Occipital lobe (tissue), 2 donors: ENCODE measurements around the gene TMEM161A. TPM values are rescaled to one million over a fixed set of nuclear protein-coding genes. Genes with fewer than 3 reads are reported as not detected.

Experiments
- DNase-seq: peaks from one replicate; lab custom pipeline; 2025; lab: John Stamatoyannopoulos, UW
- total RNA-seq: library from RNA; depleted of rRNA; stranded (reverse); fragments of >200 nt; gene quantifications from one replicate; pipeline ENCODE4 v1.2.3, GENCODE V29; 2014

TMEM161A gene
- total RNA-seq, 1 donor from 2014 or later = 6.2 TPM

GRCh38 chr19:19098084-19098702, 40.1 kb downstream of the TMEM161A start:
- no peak for DNase-seq

GRCh38 chr19:19096641-19097627, 41.3 kb downstream of the TMEM161A start:
- no peak for DNase-seq

DNA sequence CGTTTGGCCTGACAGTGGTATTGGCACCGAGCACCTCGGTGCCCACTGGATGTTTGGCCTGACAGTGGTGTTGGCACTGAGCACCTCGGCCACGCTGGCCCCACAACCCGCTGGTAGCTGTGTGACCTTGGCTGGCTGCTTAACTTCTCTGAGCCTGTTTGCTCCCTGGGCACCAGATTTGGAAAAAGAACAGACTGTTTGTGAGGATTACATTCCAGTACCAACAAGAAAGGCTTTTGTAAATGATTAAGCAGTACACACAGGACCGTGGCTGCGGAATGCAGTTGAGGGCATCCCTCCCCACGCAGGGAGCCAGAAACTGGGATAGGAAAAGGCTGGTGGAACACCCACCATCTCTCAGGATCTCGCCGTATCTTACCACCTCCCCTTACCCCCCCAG, 42.6 kb downstream of the TMEM161A start:
- DNase-seq = no peak

DNA sequence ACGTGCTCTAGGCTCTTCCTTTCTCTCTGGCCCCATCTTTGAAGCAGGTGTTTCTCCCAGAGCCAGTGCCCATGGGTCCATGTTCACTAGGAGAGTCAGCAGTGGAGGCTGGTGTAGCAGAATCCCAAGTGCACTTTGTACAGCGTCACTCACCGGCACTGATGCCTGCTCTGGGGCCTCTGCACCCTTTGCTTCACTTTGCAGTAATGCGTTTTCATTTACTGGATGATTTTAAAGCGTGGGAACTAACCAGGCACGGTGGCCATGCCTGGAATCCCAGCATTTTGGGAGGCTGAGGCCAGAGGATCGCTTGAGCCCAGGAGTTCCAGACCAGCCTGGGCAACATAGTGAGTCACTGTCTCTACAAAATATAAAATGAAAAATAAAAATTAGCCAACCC, 43.8 kb downstream of the TMEM161A start:
- DNase-seq = no peak

DNA sequence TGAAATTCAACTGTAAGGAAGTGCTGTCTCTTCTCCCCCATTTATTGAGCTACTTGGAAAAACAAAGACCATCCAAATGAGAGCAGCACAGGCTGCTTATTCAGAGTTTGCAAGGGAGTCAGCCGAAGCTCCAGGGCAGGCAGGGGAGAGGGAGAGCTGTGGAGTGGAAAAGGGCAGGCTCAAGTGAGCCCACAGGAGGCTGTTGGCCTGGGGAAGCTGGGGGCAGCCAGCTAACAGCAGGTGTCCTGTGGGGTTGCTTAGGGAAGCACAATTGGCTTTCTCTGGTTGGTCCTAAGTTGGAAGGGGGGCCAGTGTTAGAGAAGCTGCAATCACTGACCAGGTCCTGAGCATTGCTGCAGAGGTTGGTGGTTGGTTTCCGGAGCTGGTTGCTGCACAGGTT, 50.6 kb downstream of the TMEM161A start:
- no peak for DNase-seq

- no peak for DNase-seq
These were observed 54.7 kb downstream of the TMEM161A start for GRCh38 chr19:19083413-19084178.

- DNase-seq = no peak
These were observed 56.6 kb downstream of the TMEM161A start for GRCh38 chr19:19081642-19082151.

DNA sequence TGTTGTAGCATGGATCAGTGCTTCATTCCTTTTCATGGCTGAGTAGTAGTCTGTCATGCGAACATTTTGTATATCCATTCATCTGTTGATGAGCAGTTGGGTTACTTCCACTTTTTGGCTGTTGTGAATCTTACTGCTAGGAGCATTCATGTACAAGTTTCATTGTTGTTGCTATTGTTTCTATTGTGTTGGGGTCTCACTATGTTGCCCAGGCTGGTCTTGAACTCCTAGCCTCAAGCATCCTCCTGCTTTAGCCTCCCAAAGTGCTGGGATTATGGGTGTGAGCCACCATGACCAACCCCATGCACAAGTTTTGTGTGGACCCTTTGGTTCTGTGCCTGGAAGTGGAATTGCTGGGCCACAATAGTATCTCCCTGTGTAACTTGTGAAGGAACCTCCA, 58.7 kb downstream of the TMEM161A start:
- no peak for DNase-seq

DNA sequence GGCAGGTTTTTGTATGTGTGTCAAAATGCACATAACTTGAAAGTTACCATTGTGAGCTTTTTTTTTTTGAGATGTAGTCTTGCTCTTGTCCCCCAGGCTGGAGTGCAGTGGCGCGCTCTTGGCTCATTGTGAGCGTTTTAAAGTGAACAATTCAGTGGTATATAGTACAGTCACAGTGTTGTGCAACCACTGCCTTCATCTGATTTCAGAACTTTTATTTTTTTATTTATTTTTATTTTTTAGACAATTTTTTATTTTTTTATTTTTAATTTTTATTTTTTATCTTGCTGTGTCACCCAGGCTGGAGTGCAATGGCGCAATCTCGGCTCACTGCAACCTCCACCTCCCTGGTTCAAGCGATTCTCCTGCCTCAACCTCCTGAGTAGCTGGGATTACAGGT, 59.5 kb downstream of the TMEM161A start:
- DNase-seq = no peak

GRCh38 chr19:19077103-19077502, 61.2 kb downstream of the TMEM161A start:
- DNase-seq = no peak

GRCh38 chr19:19076476-19076875, 61.8 kb downstream of the TMEM161A start:
- no peak for DNase-seq

GRCh38 chr19:19075126-19075525, 63.2 kb downstream of the TMEM161A start:
- DNase-seq = no peak

DNA sequence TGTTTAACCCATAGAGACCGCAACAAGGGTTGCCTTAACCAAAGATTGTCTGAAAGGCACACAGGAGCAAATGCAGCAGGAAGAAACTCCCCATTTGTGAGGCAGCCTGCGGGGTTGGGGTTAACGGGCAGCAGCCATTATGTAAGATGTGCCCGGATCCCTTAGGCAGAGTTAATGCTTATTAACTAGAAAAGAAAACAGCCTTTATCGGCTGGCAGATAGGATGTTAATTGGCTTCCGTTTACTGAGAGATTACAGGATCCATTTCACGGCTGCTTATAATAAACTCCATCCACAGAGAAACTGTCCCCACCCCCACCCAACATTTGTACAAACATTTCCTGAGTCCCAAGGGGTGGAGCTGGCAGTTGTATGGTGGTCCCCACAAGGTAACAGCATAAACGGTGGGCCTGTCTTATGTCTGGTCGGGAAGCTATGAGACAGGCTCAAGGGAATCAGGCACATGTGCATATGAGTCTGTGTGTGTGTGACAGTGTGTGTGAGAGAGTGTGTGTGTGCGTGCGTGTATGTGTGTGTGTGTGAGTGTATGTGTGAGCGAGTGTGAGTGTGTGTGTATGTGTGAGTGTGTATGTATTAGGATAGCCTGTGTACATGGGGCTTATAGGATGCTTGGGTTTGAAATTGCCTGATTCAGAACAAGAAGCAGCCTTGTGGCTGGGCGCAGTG, 63.9 kb downstream of the TMEM161A start:
- no peak for DNase-seq

GRCh38 chr19:19071897-19072296, 66.4 kb downstream of the TMEM161A start:
- DNase-seq = no peak

Other genes starting within 250 kb of the TMEM161A start
- gene CERS1, start 242.3 kb downstream of the TMEM161A start, total RNA-seq = 23.4 TPM
- gene COPE, start 219.1 kb downstream of the TMEM161A start, total RNA-seq = 78.3 TPM
- 45.7 TPM for gene DDX49, start 218.8 kb downstream of the TMEM161A start, total RNA-seq
- gene HOMER3, start 197.3 kb downstream of the TMEM161A start, total RNA-seq = 12.8 TPM
- gene SUGP2, start 105.0 kb downstream of the TMEM161A start, total RNA-seq = 102 TPM
- 47.4 TPM for gene ARMC6, start 104.9 kb downstream of the TMEM161A start, total RNA-seq
- gene SLC25A42, start 74.5 kb downstream of the TMEM161A start, total RNA-seq = 12.6 TPM
- not detected for gene MEF2B, start 31.8 kb upstream of the TMEM161A start, total RNA-seq
- gene BORCS8, start 53.7 kb upstream of the TMEM161A start, total RNA-seq = 14.5 TPM
- 14.5 TPM for gene RFXANK, start 53.8 kb upstream of the TMEM161A start, total RNA-seq
- 12.6 TPM for gene NR2C2AP, start 64.9 kb upstream of the TMEM161A start, total RNA-seq
- gene NCAN, start 73.5 kb upstream of the TMEM161A start, total RNA-seq = 161 TPM
- not detected for gene TM6SF2, start 134.8 kb upstream of the TMEM161A start, total RNA-seq
- gene SUGP1, start 182.0 kb upstream of the TMEM161A start, total RNA-seq = 14.5 TPM
- gene MAU2, start 182.4 kb upstream of the TMEM161A start, total RNA-seq = 31.7 TPM